GM12873 (cell line): ENCODE measurements around the gene NOM1.

Experiments
- CTCF ChIP-seq: IDR thresholded peaks from 2 replicates; pipeline ENCODE4 v1.5.1; 2012; ENCODE audit warnings: low read depth, mild to moderate bottlenecking, moderate library complexity, low read length, control low read depth; ENCODE audit not compliant: insufficient read depth; ENCODE audit errors: missing control alignments

NOM1 gene

GRCh38 chr7:156920076-156920475, 29.4 kb upstream of the NOM1 start:
- no peak for TF ChIP-seq CTCF

- no peak for TF ChIP-seq CTCF
Measured at GRCh38 chr7:156927571-156928405, 21.7 kb upstream of the NOM1 start.

GRCh38 chr7:156928406-156928747, 21.1 kb upstream of the NOM1 start:
- TF ChIP-seq CTCF, result no peak

- TF ChIP-seq CTCF, result no peak
Measured at GRCh38 chr7:156929789-156930539, 19.5 kb upstream of the NOM1 start.

- TF ChIP-seq CTCF, result no peak
Measured at GRCh38 chr7:156932006-156932405, 17.5 kb upstream of the NOM1 start.

GRCh38 chr7:156935250-156935649, 14.3 kb upstream of the NOM1 start:
- TF ChIP-seq CTCF, result no peak

GRCh38 chr7:156940421-156941122, 8.9 kb upstream of the NOM1 start:
- TF ChIP-seq CTCF, result no peak
